Ishikawa (cell line): ENCODE measurements around the gene GIPC1.

Experiments
- MAX ChIP-seq: IDR thresholded peaks from 2 replicates; pipeline ENCODE4 v1.6.1; 2012
- TEAD4 ChIP-seq: IDR thresholded peaks from 2 replicates; pipeline ENCODE4 v1.6.1; 2012
- YY1 ChIP-seq: IDR thresholded peaks from 2 replicates; pipeline ENCODE4 v1.6.1; 2012; ENCODE audit warnings: low read depth
- TF ChIP-seq, protein P1 (sequence below): IDR thresholded peaks from 2 replicates; pipeline ENCODE4 v1.6.1; 2012; ENCODE audit warnings: low read depth, mild to moderate bottlenecking
- TF ChIP-seq, protein P2 (sequence below): IDR thresholded peaks from 2 replicates; pipeline ENCODE4 v1.6.1; 2012

- TF ChIP-seq TEAD4 (no peak), MAX (no peak), YY1 (no peak)
- TF ChIP-seq, protein P1, sequence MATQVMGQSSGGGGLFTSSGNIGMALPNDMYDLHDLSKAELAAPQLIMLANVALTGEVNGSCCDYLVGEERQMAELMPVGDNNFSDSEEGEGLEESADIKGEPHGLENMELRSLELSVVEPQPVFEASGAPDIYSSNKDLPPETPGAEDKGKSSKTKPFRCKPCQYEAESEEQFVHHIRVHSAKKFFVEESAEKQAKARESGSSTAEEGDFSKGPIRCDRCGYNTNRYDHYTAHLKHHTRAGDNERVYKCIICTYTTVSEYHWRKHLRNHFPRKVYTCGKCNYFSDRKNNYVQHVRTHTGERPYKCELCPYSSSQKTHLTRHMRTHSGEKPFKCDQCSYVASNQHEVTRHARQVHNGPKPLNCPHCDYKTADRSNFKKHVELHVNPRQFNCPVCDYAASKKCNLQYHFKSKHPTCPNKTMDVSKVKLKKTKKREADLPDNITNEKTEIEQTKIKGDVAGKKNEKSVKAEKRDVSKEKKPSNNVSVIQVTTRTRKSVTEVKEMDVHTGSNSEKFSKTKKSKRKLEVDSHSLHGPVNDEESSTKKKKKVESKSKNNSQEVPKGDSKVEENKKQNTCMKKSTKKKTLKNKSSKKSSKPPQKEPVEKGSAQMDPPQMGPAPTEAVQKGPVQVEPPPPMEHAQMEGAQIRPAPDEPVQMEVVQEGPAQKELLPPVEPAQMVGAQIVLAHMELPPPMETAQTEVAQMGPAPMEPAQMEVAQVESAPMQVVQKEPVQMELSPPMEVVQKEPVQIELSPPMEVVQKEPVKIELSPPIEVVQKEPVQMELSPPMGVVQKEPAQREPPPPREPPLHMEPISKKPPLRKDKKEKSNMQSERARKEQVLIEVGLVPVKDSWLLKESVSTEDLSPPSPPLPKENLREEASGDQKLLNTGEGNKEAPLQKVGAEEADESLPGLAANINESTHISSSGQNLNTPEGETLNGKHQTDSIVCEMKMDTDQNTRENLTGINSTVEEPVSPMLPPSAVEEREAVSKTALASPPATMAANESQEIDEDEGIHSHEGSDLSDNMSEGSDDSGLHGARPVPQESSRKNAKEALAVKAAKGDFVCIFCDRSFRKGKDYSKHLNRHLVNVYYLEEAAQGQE, result no peak
- TF ChIP-seq, protein P2, sequence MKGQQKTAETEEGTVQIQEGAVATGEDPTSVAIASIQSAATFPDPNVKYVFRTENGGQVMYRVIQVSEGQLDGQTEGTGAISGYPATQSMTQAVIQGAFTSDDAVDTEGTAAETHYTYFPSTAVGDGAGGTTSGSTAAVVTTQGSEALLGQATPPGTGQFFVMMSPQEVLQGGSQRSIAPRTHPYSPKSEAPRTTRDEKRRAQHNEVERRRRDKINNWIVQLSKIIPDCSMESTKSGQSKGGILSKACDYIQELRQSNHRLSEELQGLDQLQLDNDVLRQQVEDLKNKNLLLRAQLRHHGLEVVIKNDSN, result no peak
Observed at GRCh38 chr19:14492756-14493337, 3.1 kb downstream of the GIPC1 start.
